ENCODE results near the gene MRPL24. TPM values are rescaled to one million over a fixed set of nuclear protein-coding genes. Genes with fewer than 3 reads are reported as not detected.
A peak's percentile ranks its signal among the peaks of the same experiment; 100 is the strongest.
"Not testable (repeated sequence)": the region's sequence is repeated elsewhere in the genome, so short reads cannot be mapped to it uniquely, and the experiment has no call there.

The MRPL24 gene
- total RNA-seq, 4 donors from 2014 or later: 48.6 to 90.4 (median 66.2) TPM

DNA sequence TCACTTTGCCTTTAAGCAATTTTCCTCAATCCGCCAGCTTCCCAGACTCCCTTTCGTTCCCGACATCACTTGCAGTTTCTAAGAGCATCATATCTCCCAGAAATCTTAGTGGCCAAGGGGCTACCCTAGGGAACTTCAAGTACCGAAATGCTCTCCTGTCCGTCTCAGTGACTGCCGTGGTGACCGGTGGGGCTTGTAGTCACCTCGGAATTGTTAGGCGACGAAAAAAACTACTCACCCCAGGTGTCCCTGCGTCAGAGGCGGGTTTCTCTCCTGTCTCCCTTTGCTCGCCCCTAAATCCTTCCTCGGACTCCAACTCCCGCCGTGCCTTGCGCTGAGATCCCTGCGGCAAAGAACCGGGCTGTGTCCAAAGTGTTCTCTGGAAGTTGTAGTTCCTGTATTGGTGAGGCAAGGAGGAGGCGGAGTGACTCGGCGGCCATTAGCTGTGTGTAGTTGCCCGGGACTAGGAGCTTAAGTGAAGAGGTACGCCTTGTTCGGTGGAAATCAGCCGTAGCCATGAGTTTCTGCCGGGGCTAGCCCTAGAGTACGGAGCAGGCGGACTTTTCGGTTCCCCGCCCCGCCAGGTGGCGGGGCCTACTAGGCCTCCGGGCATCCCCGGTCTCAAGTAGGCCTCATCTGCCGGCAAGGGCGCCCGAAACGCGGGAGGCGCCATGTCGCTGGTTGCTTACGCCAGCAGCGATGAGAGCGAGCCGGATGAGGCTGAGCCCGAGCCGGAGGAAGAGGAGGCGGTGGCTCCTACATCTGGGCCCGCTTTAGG is 26.4 kb upstream of the MRPL24 start, which contains the start of gene PRCC:
Gene PRCC (plus strand): TSS at position 435 of the 778 bp plus-strand sequence. CDS start 237 bp downstream, at position 672.
- TF ChIP-seq, protein P1, sequence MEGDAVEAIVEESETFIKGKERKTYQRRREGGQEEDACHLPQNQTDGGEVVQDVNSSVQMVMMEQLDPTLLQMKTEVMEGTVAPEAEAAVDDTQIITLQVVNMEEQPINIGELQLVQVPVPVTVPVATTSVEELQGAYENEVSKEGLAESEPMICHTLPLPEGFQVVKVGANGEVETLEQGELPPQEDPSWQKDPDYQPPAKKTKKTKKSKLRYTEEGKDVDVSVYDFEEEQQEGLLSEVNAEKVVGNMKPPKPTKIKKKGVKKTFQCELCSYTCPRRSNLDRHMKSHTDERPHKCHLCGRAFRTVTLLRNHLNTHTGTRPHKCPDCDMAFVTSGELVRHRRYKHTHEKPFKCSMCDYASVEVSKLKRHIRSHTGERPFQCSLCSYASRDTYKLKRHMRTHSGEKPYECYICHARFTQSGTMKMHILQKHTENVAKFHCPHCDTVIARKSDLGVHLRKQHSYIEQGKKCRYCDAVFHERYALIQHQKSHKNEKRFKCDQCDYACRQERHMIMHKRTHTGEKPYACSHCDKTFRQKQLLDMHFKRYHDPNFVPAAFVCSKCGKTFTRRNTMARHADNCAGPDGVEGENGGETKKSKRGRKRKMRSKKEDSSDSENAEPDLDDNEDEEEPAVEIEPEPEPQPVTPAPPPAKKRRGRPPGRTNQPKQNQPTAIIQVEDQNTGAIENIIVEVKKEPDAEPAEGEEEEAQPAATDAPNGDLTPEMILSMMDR (IDR thresholded peaks at IDR 0.05): peak in 1 of 5 experiments; percentile 48
- TF ChIP-seq EP300 (IDR thresholded peaks at IDR 0.05) (peak; percentile 90 to 94), POLR2A (IDR thresholded peaks at IDR 0.05) (peak; percentile 12 to 53)
- Histone ChIP-seq H3K27ac (peak within 1 kb of the TSS; percentile 87 to 97 (median 94)), H3K4me1 (peaks cover 0 to 55% (median 31%) of the 10 kb centered on the region in 4 donors), H3K36me3 (peaks cover 0 to 10% (median 0%) of the 10 kb centered on the region in 3 donors), H3K27me3 (no peaks in the 10 kb centered on the region), H3K9me3 (no peaks in the 10 kb centered on the region), H3K4me3 (peak within 1 kb of the TSS; percentile 73 to 99 (median 90))
- WGBS, 2 donors: 0 to 1% methylated on average over 48 to 50 of the region's 50 CpGs
- DNase-seq (ENCODE audit: low spot score in 2 of 2): peak; percentile 92 to 97

- Histone ChIP-seq H3K27ac (peak overlapping the region; percentile 60 to 97 (median 83)), H3K36me3 (peaks cover 0 to 10% (median 0%) of the 10 kb centered on the region in 3 donors), H3K9me3 (no peaks in the 10 kb centered on the region), H3K27me3 (no peaks in the 10 kb centered on the region), H3K4me3 (peak overlapping the region; percentile 55 to 92 (median 60)), H3K4me1 (peaks cover 0 to 47% (median 30%) of the 10 kb centered on the region in 4 donors)
- 7 to 9% methylated on average over 14 of the region's 14 CpGs for WGBS, 2 donors
- TF ChIP-seq, protein P1 (IDR thresholded peaks at IDR 0.05): no peak
- TF ChIP-seq EP300 (IDR thresholded peaks at IDR 0.05) (no peak), POLR2A (IDR thresholded peaks at IDR 0.05) (no peak)
- DNase-seq (ENCODE audit: low spot score in 2 of 2): no peak
These were observed 25.6 kb upstream of the MRPL24 start for GRCh38 chr1:156766298-156767100.

DNA sequence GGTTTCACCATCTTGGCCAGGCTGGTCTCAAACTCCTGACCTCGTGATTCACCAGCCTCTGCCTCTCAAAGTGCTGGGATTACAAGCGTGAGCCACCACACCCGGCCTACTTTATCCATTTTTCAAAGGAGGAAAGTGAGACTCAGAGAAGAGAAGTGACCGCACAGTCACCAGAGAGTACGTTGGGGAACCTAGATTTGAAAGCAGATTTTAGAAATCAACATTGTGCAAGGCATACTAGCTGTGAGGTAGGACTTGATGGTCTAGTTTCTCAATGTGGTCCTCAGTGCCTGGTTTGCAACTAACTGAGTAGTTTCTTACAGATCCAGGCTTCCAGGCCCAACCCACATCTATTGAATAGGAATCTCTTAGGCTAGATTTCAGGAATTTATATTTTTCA is 24.8 kb upstream of the MRPL24 start:
- no peak for DNase-seq (ENCODE audit: low spot score in 2 of 2)
- peak overlapping the region in 1 of 4 donors; percentile 86 for H3K27ac ChIP-seq
- H3K36me3 ChIP-seq: peaks cover 0 to 6% (median 0%) of the 10 kb centered on the region in 3 donors
- no peaks in the 10 kb centered on the region for H3K9me3 ChIP-seq
- H3K4me3 ChIP-seq: no peak overlapping the region
- peaks cover 0 to 39% (median 26%) of the 10 kb centered on the region in 4 donors for H3K4me1 ChIP-seq
- TF ChIP-seq EP300 (IDR thresholded peaks at IDR 0.05) (no peak), POLR2A (IDR thresholded peaks at IDR 0.05) (no peak)
- TF ChIP-seq, protein P1 (IDR thresholded peaks at IDR 0.05): no peak
- WGBS, 2 donors: 93 to 95% methylated on average over 5 of the region's 5 CpGs
- H3K27me3 ChIP-seq: no peaks in the 10 kb centered on the region

- WGBS, 2 donors: 94 to 95% methylated on average over 15 of the region's 15 CpGs
These were observed 24.2 kb upstream of the MRPL24 start for GRCh38 chr1:156765136-156765535.

DNA sequence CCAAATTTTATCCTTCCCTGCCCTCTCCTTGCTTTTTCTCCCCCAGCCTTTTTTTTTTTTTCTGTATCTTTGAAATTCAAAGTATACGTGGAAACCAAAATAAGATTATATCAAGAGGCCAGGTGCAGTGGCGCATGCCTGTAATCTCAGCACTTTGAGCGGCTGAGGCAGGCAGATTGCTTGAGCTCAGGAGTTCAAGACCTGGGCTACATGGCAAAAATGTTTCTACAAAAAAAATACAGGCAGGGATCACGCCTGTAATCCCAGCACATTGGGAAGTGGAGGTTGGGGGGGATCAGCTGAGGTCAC is 19.9 kb upstream of the MRPL24 start:
- Histone ChIP-seq H3K27ac (no peak overlapping the region), H3K4me1 (peaks cover 0 to 5% (median 0%) of the 10 kb centered on the region in 4 donors), H3K36me3 (no peaks in the 10 kb centered on the region), H3K27me3 (no peaks in the 10 kb centered on the region), H3K4me3 (no peak overlapping the region), H3K9me3 (no peaks in the 10 kb centered on the region)
- TF ChIP-seq, protein P1 (IDR thresholded peaks at IDR 0.05): no peak
- TF ChIP-seq POLR2A (IDR thresholded peaks at IDR 0.05): no peak
- TF ChIP-seq EP300 (IDR thresholded peaks at IDR 0.05): no peak
- WGBS, 2 donors: 78 to 83% methylated on average over 4 of the region's 4 CpGs
- DNase-seq (ENCODE audit: low spot score in 2 of 2): no peak

More at GRCh38 chr1:156765136-156765535, 24.2 kb upstream of the MRPL24 start:
- not testable (repeated sequence) for H3K9me3 ChIP-seq; H3K27me3 ChIP-seq; DNase-seq (ENCODE audit: low spot score in 2 of 2); H3K4me3 ChIP-seq; H3K36me3 ChIP-seq; H3K27ac ChIP-seq
- peaks cover 0 to 34% (median 21%) of the 10 kb centered on the region in 4 donors for H3K4me1 ChIP-seq
